ENCODE measurements around the gene DNAJB6.

DNA sequence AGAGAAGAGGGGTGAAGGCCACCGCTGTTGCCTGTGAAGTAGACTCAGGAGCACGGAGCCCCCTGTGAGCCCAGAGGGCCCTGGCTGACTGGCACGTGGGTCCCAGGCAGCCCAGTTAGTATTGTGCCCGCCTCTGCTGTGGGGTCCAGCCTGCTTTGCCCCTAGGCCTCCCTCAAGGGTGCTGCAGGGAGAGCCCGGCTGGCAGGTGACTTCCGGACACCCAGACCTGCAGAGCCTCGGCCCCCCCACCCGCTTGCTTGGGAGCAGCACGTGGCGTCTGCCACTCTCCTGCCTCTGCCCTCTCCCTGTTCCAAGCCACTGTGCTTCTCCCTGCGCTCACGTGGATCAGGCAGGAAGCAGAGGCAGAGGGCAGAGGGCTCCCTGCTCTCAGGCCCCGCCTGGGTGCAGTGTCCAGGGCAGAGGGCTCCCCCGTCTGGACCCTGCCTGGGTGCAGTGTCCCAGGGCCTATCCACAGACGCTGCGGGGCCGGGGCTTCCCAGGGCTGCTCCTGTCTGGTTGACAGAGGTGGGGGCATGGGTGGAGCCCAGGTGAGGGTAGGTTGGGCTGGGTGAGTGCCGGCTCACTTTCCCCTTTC is 88.4 kb downstream of the DNAJB6 start:
- TF ChIP-seq, protein P1, sequence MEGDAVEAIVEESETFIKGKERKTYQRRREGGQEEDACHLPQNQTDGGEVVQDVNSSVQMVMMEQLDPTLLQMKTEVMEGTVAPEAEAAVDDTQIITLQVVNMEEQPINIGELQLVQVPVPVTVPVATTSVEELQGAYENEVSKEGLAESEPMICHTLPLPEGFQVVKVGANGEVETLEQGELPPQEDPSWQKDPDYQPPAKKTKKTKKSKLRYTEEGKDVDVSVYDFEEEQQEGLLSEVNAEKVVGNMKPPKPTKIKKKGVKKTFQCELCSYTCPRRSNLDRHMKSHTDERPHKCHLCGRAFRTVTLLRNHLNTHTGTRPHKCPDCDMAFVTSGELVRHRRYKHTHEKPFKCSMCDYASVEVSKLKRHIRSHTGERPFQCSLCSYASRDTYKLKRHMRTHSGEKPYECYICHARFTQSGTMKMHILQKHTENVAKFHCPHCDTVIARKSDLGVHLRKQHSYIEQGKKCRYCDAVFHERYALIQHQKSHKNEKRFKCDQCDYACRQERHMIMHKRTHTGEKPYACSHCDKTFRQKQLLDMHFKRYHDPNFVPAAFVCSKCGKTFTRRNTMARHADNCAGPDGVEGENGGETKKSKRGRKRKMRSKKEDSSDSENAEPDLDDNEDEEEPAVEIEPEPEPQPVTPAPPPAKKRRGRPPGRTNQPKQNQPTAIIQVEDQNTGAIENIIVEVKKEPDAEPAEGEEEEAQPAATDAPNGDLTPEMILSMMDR (conservative IDR thresholded peaks at IDR 0.05; ENCODE audit: low read depth, low read length): no peak
- TF ChIP-seq CHD1 (IDR thresholded peaks at IDR 0.05; ENCODE audit: low read depth, low read length) (no peak), POLR2A (IDR thresholded peaks at IDR 0.05; ENCODE audit: low read depth, low read length) (no peak), RAD21 (IDR thresholded peaks at IDR 0.05; ENCODE audit: low read length) (no peak), FOS (IDR thresholded peaks at IDR 0.05; ENCODE audit: low read depth, low read length) (no peak), RCOR1 (IDR thresholded peaks at IDR 0.05; ENCODE audit: insufficient replicate concordance, low read length) (no peak)

Data from IMR-90 (cell line).